GM21447 (cell line): ENCODE results near the gene LILRA2.
"Not testable (repeated sequence)": the region's sequence is repeated elsewhere in the genome, so short reads cannot be mapped to it uniquely, and the experiment has no call there.

ENCODE experiments used
- ATAC-seq: cut with Tn5 transposase; IDR thresholded peaks from one replicate; pipeline ENCODE4 v1.9.1; 2021; ENCODE audit not compliant: unreplicated experiment

Gene LILRA2

GRCh38 chr19:54573330-54573872 lies at the start of gene LILRA2:
LILRA2 (plus strand) TSS chr19:54573790; CDS start chr19:54573879, 89 bp downstream.
- ATAC-seq = peak; percentile 73

- ATAC-seq = no peak
These were observed 48.0 kb upstream of the LILRA2 start for GRCh38 chr19:54525636-54526035.

GRCh38 chr19:54526972-54527371 lies 46.6 kb upstream of the LILRA2 start:
- no peak for ATAC-seq

GRCh38 chr19:54530866-54531265 lies 42.7 kb upstream of the LILRA2 start:
- no peak for ATAC-seq

- peak; percentile 91 for ATAC-seq
These were observed 41.1 kb upstream of the LILRA2 start for GRCh38 chr19:54532528-54532927.

- no peak for ATAC-seq
These were observed 40.1 kb upstream of the LILRA2 start for GRCh38 chr19:54533476-54533875.

GRCh38 chr19:54534156-54534555 lies 39.4 kb upstream of the LILRA2 start:
- no peak for ATAC-seq

GRCh38 chr19:54535601-54536000 lies 38.0 kb upstream of the LILRA2 start:
- no peak for ATAC-seq

- ATAC-seq = no peak
These were observed 36.6 kb upstream of the LILRA2 start for GRCh38 chr19:54536956-54537355.

- no peak for ATAC-seq
These were observed 31.9 kb upstream of the LILRA2 start for GRCh38 chr19:54541712-54542111.

GRCh38 chr19:54548806-54549205 lies 24.8 kb upstream of the LILRA2 start:
- ATAC-seq = no peak

GRCh38 chr19:54549224-54549623 lies 24.4 kb upstream of the LILRA2 start:
- no peak for ATAC-seq

GRCh38 chr19:54551293-54551692 lies 22.3 kb upstream of the LILRA2 start:
- ATAC-seq = peak; percentile 61

GRCh38 chr19:54551950-54552912 lies 21.4 kb upstream of the LILRA2 start:
- no peak for ATAC-seq

- ATAC-seq = no peak
These were observed 20.7 kb upstream of the LILRA2 start for GRCh38 chr19:54552913-54553310.

- no peak for ATAC-seq
These were observed 19.6 kb upstream of the LILRA2 start for GRCh38 chr19:54554006-54554405.

- ATAC-seq = no peak
These were observed 18.7 kb upstream of the LILRA2 start for GRCh38 chr19:54554896-54555295.

- ATAC-seq = no peak
These were observed 17.4 kb upstream of the LILRA2 start for GRCh38 chr19:54556194-54556593.

GRCh38 chr19:54558339-54558738 lies 15.3 kb upstream of the LILRA2 start:
- ATAC-seq = no peak

GRCh38 chr19:54560881-54561385 lies 12.7 kb upstream of the LILRA2 start:
- ATAC-seq = no peak

- ATAC-seq = no peak
These were observed 11.8 kb upstream of the LILRA2 start for GRCh38 chr19:54561840-54562239.

GRCh38 chr19:54563206-54563605 lies 10.4 kb upstream of the LILRA2 start:
- ATAC-seq = not testable (repeated sequence)
